ENCODE measurements around the gene POU3F1.

DNA sequence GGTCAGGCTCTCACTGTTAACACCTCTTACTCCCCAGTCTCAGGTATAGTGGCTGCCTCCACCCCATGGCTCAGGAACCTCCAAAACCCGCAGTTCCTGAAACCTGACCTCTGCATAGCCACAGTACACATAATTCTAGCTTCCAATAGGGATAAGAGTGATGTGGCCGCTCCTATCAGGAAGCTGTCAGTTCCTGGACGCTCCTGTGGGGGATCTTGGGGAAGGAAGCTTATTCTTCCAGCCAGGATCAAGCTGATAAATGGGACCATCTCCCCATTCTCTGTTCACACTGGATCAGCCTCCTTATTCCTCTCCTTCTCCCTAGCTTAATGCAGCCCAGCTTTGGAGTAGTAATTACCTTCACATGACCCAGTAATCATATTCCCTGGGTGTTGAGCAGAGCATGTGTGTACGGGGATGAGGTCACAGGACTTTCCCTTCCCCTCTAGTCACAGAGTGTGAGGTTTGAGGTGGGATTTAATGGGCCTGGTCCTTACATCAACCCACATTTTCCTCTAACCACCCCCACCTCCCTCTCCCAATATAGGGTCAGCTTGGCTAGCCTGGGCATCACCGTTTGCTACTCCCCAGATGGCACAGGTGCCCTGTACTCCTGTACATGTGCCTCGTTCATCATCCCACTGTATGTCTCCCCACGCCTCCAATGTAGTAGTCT is 7.0 kb upstream of the POU3F1 start:
- TF ChIP-seq POLR2A (IDR thresholded peaks at IDR 0.05): no peak
- TF ChIP-seq, protein P1, sequence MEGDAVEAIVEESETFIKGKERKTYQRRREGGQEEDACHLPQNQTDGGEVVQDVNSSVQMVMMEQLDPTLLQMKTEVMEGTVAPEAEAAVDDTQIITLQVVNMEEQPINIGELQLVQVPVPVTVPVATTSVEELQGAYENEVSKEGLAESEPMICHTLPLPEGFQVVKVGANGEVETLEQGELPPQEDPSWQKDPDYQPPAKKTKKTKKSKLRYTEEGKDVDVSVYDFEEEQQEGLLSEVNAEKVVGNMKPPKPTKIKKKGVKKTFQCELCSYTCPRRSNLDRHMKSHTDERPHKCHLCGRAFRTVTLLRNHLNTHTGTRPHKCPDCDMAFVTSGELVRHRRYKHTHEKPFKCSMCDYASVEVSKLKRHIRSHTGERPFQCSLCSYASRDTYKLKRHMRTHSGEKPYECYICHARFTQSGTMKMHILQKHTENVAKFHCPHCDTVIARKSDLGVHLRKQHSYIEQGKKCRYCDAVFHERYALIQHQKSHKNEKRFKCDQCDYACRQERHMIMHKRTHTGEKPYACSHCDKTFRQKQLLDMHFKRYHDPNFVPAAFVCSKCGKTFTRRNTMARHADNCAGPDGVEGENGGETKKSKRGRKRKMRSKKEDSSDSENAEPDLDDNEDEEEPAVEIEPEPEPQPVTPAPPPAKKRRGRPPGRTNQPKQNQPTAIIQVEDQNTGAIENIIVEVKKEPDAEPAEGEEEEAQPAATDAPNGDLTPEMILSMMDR (IDR thresholded peaks at IDR 0.05): no peak

Measured in gastroesophageal sphincter (tissue), 3 donors.